Stimulated activated CD4-positive, alpha-beta T cell treated with anti-CD3 and anti-CD28 coated beads, Interleukin-12 subunit alpha, Interleukin-12 subunit beta, amount 100 ng/mL, for 48 hours (primary cell): ENCODE measurements around the gene DAPK1.
"Not testable (repeated sequence)": the region's sequence is repeated elsewhere in the genome, so short reads cannot be mapped to it uniquely, and the experiment has no call there.

Source experiments
- DNase-seq, 3 donors: peaks; one replicate each; pipeline ENCODE4 v3.0.0-alpha.2; 2020; ENCODE audit warnings: low read depth in 2 of 3, low spot score in 1 of 3

Gene DAPK1

DNA sequence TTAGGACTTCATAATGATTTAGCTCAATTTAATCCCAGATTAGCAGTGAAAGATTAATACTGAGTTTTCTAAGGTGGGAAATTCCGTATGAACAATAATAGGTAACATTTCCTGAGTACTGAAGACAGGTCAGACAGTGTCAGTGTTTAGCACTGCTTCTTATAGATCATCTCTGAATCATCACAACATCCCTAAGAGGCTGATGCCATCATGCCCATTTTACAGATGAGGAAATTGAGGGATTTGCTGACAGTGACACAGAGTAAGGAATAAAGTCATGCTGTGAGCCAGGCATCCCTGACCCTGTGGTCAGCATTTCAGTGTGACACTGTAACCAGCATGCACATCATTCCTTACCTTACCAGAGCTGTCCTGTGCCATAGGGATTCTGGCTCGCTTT lies 44.5 kb downstream of the DAPK1 start:
- DNase-seq, result no peak

GRCh38 chr9:87543251-87543650 lies 45.6 kb downstream of the DAPK1 start:
- DNase-seq, result no peak

GRCh38 chr9:87545858-87546257 lies 48.2 kb downstream of the DAPK1 start:
- no peak for DNase-seq

DNA sequence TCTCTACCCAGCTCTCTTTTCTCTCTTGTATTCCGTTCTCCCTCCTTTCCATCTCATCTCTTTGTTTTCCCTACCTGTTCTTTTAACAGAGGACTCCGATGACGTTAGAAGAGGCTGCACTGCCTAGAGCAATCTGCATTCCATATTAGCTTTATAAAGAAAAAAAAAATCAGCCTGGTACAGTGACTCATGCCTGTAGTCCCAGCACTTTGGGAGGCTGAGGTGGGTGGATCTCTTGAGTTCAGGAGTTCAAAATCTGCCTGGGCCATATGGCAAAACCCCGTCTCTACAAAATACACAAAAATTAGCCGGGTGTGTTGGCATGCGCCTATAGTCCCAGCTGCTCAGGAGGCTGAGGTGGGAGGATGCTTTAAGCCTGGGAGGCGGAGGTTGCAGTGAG lies 49.0 kb downstream of the DAPK1 start:
- no peak for DNase-seq

- DNase-seq, result no peak
These were observed 50.0 kb downstream of the DAPK1 start for GRCh38 chr9:87547671-87548081.

- DNase-seq, result no peak
These were observed 50.5 kb downstream of the DAPK1 start for GRCh38 chr9:87548159-87548558.

DNA sequence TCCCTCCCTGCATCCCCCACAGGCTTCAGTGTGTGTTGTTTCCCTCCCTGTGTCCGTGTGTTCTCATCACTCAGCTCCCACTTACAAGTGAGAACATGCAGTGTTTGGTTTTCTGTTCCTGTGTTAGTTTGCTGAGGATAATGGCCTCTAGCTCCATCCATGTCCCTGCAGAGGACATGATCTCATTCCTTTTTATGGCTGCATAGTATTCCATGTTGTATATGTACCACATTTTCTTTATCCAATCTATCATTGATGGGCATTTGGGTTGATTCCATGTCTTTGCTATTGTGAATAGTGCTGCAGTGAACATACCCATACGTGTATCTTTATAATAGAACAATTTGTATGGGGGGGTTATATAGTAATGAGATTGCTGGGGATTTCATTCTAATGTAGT lies 51.4 kb downstream of the DAPK1 start:
- DNase-seq, result not testable (repeated sequence)

DNA sequence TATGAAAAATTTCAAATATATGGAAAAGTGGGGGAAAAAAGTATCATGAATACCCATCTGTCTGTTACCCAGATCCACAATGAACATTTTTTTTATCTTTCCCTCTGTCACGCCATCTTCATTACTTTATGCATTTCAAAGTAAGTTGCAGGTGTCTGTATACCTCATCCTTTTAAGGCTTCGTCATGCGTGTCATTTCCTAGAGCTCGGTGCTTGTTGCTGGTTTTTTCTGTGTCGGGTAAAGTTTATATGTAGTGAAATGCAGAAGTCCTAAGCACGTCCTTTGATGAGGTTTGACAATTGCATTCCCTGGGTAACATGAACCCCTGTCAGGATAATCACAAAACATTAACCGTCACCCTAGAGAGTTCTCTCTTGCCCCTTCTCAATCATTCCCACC lies 52.1 kb downstream of the DAPK1 start:
- no peak for DNase-seq

GRCh38 chr9:87550253-87550954 lies 52.7 kb downstream of the DAPK1 start:
- no peak for DNase-seq

GRCh38 chr9:87551772-87552217 lies 54.1 kb downstream of the DAPK1 start:
- no peak for DNase-seq

DNA sequence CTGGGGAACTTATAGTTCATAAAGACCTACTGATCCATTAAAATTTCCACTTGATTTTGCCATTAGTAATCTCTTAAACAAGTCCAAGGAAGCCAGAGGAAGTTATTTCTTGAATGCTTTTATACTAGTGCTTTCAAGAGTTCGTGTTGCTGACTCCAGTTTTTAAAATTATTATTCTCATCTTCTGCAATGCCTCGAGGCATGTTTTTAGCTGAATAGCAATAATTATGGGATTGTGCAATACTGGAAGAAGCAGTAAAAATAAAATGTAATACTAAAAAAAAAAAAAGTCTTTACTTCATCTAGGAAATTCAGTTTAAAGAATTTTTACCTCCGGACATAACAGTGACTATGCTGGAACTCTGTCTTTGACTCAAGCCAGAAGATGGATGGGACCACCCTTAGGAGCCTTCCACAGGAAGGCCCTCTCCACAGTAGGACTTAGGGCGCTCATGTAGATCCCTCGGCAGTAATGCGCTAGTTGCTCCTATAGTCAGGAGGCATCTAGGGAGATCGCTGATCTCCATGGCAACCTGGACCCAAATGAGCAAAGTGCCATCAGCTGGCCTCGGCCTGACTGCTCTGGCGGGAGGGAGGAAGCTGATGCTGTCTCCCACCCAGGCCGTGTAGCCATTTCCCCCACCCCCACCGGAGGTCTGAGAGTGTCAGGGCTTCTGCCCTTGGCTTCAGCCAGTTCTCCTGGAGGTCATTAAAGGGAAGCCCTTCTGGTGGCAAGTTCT lies 56.7 kb downstream of the DAPK1 start:
- no peak for DNase-seq

GRCh38 chr9:87554976-87555375 lies 57.3 kb downstream of the DAPK1 start:
- DNase-seq, result no peak

DNA sequence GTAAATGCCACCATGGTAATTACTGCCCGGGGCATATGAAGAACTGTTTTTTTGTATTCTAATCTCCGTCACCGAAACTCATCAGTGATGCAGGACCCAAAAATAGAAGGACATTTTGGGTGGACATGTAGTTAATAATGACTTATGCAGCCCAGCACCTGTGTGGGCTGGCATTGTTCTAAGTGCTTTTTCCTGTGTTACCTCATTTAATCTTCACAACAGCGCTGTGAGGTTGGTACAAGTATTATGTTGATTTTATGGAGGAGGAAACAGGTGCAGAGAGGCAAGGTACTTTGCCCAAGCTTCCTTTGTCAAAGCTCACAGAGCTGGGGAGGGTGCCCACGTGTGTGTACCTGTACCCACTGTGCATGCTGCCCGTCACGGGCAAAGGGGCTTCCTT lies 58.4 kb downstream of the DAPK1 start:
- no peak for DNase-seq

GRCh38 chr9:87556821-87557220 lies 59.2 kb downstream of the DAPK1 start:
- DNase-seq, result no peak

GRCh38 chr9:87557996-87558395 lies 60.3 kb downstream of the DAPK1 start:
- no peak for DNase-seq

- DNase-seq, result no peak
These were observed 61.0 kb downstream of the DAPK1 start for GRCh38 chr9:87558606-87559190.

DNA sequence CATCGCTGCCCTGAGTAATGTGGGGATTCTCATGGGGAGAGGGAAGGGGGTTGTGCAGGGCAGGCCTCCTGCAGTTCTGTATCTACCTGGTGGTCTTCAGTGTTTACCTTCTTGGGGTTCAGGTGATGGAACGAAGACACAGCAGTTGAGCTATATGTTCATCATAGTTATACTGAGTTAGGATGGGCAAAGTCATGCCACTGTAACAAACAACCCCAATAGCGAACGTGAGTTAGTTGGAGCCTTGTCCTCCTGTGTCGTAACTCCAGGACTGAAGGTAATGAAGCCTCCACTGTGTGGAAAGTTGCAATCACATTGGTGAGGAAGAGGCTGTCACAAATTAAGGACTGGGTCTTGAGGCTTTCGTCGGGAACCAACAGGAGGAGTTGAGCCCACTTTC lies 64.4 kb downstream of the DAPK1 start:
- no peak for DNase-seq

GRCh38 chr9:87562530-87563170 lies 65.0 kb downstream of the DAPK1 start:
- DNase-seq, result no peak

- no peak for DNase-seq
These were observed 66.4 kb downstream of the DAPK1 start for GRCh38 chr9:87564111-87564510.

DNA sequence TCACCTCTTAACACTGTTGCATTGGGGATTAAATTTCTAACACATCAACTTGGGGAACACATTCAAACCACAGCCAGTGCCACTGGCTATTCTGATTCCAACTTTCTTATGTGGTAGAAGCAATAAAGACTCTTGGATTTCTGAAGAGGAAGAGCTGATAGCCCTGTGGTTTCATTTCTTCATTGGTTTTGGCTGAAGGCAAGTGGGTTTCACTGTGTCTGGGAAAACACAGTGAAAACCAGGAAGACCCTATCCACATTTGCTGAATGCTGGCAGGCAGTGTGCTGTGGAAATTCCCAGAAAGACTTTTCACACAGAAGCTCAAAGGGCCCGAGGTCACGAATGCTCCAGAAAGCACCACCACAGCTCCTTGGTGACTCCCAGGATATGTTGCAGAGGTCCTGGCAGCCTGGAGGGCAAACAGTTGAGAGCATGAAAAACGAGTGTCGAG lies 67.1 kb downstream of the DAPK1 start:
- no peak for DNase-seq

DNA sequence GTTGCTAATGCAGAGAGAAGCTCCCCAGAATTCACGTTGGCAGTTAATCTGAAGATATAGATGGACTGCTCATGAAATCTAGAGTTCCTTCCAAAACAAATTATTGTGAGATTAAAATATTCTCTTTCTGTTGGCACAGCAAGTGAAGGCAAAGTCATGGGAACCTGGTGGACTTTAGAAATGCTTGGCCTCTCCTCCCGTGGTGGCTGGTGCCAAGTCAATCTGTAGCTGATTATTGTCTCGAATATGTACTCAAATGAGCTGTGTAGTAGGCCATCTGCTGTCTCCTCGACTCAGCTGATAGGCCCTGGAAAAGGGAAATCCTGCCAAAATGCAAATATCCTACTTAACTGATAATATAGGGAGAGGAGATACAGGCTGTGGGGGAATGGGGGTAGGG lies 69.3 kb downstream of the DAPK1 start:
- no peak for DNase-seq

- DNase-seq, result no peak
These were observed 69.9 kb downstream of the DAPK1 start for GRCh38 chr9:87567571-87567970.
